ENCODE results near the gene MEGF6. TPM values are rescaled to one million over a fixed set of nuclear protein-coding genes. Genes with fewer than 3 reads are reported as not detected.

Gene MEGF6
- total and polyA plus RNA-seq, 9 of the 15 experiments (the other 6 are each of a cell fraction or from before 2014, with no cell fraction given): 0.03 to 1.7 (median 0.24) TPM; not detected in 3

GRCh38 chr1:3461238-3461933 is 149.9 kb downstream of the MEGF6 start (continued):
- TF ChIP-seq ZBTB7A (IDR thresholded peaks at IDR 0.05; ENCODE audit: borderline replicate concordance, control insufficient read depth, low read depth, low read length): no peak
- TF ChIP-seq SRSF9 (IDR thresholded peaks at IDR 0.05; ENCODE audit: borderline replicate concordance, low read depth, low read length): no peak
- TF ChIP-seq E2F3 (CRISPR knock-in tag; IDR thresholded peaks at IDR 0.05): no peak
- no peak for TF ChIP-seq PHF8 (IDR thresholded peaks at IDR 0.05; ENCODE audit: borderline replicate concordance, low read length)
- no peak for TF ChIP-seq RFX7 (CRISPR knock-in tag; IDR thresholded peaks at IDR 0.05)
- no peak for TF ChIP-seq CBFB (CRISPR knock-in tag; IDR thresholded peaks at IDR 0.05)
- peak; percentile 75 for TF ChIP-seq BCOR (IDR thresholded peaks at IDR 0.05)
- TF ChIP-seq ZNF408 (CRISPR knock-in tag; IDR thresholded peaks at IDR 0.05; ENCODE audit: low read depth): no peak
- TF ChIP-seq EP300 (IDR thresholded peaks at IDR 0.05; ENCODE audit: low read length): no peak
- TF ChIP-seq ZNF668 (CRISPR knock-in tag; IDR thresholded peaks at IDR 0.05): no peak
- no peak for TF ChIP-seq MCM3 (IDR thresholded peaks at IDR 0.05)
- no peak for TF ChIP-seq EHMT2 (IDR thresholded peaks at IDR 0.05)
- TF ChIP-seq SMARCA5 (IDR thresholded peaks at IDR 0.05): peak; percentile 61; the same call in 1 of the 2 replicates
- no peak for TF ChIP-seq HDGF (IDR thresholded peaks at IDR 0.05)
- no peak for TF ChIP-seq THRAP3 (IDR thresholded peaks at IDR 0.05; ENCODE audit: borderline replicate concordance)
- TF ChIP-seq MTA3 (IDR thresholded peaks at IDR 0.05; ENCODE audit: borderline replicate concordance): no peak
- no peak for TF ChIP-seq TRIM28 (IDR thresholded peaks at IDR 0.05)
- no peak for TF ChIP-seq ZNF77 (CRISPR knock-in tag; IDR thresholded peaks at IDR 0.05)
- no peak for TF ChIP-seq ZNF174 (CRISPR knock-in tag; IDR thresholded peaks at IDR 0.05)
- no peak for TF ChIP-seq PCBP1 (IDR thresholded peaks at IDR 0.05; ENCODE audit: low read depth, low read length, poor library complexity, severe bottlenecking)
- TF ChIP-seq RCOR1 (IDR thresholded peaks at IDR 0.05; ENCODE audit: borderline replicate concordance in 1 of 2, low read depth in 2 of 2, low read length in 2 of 2): 0 out of 4 replicates have a peak, but pooled peaks of 1 of the 2 experiments have one; percentile 38
- TF ChIP-seq KAT2B (IDR thresholded peaks at IDR 0.05; ENCODE audit: low read depth, low read length): no peak
- TF ChIP-seq MLLT1 (IDR thresholded peaks at IDR 0.05): no peak

Measured in K562 (cell line).